Lung (tissue), 12 donors: Measurements from ENCODE around the gene CLIC1. TPM values are rescaled to one million over a fixed set of nuclear protein-coding genes. Genes with fewer than 3 reads are reported as not detected.

Source experiments
- ATAC-seq: fragments of 200-7000 bp; cut with Tn5 transposase; one replicate; pipeline ENCODE4 v1.9.1; 2020; ENCODE audit warnings: moderate number of reproducible peaks; ENCODE audit not compliant: insufficient read depth, low FRiP score
- DNase-seq, 3 donors: peaks; one replicate each; pipeline ENCODE4 v3.0.0-alpha.2; 2013 to 2017
- H3K27ac ChIP-seq, 2 donors: one replicate each; pipeline ENCODE4 v1.5.1; 2013; ENCODE audit warnings: mild to moderate bottlenecking in 2 of 2, moderate library complexity in 2 of 2, control low read depth in 1 of 2, inconsistent platforms in 1 of 2, low read depth in 1 of 2, low read length in 1 of 2
- H3K27me3 ChIP-seq, 3 donors: one replicate each; pipeline ENCODE4 v1.5.1; 2013; ENCODE audit warnings: low read length in 2 of 3; ENCODE audit not compliant: control insufficient read depth in 3 of 3, insufficient read depth in 3 of 3
- H3K36me3 ChIP-seq, 4 donors: one replicate each; pipeline ENCODE4 v1.5.1; 2013; ENCODE audit warnings: low read length in 4 of 4, mild to moderate bottlenecking in 1 of 4, moderate library complexity in 1 of 4; ENCODE audit not compliant: control insufficient read depth in 4 of 4, insufficient read depth in 4 of 4
- H3K4me1 ChIP-seq, 5 donors: one replicate each; pipeline ENCODE4 v1.5.1; 2013; ENCODE audit warnings: low read length in 5 of 5, mild to moderate bottlenecking in 2 of 5, moderate library complexity in 1 of 5; ENCODE audit not compliant: control insufficient read depth in 5 of 5, insufficient read depth in 5 of 5
- H3K4me3 ChIP-seq: one replicate; pipeline ENCODE4 v1.5.1; 2013; ENCODE audit warnings: mild to moderate bottlenecking, control low read depth, moderate library complexity
- H3K9ac ChIP-seq, 2 donors: one replicate each; pipeline ENCODE4 v1.5.1; 2013; ENCODE audit warnings: low read length in 2 of 2, control low read depth in 1 of 2; ENCODE audit not compliant: insufficient read depth in 1 of 2
- H3K9me3 ChIP-seq, 4 donors: one replicate each; pipeline ENCODE4 v1.5.1; 2013; ENCODE audit warnings: low read length in 3 of 4, mild to moderate bottlenecking in 1 of 4, moderate library complexity in 1 of 4; ENCODE audit not compliant: control insufficient read depth in 4 of 4, insufficient read depth in 3 of 4
- CTCF ChIP-seq: IDR thresholded peaks from 2 replicates; pipeline ENCODE4 v1.5.1; 2012; ENCODE audit warnings: mild to moderate bottlenecking; ENCODE audit errors: control extremely low read depth, extremely low read depth
- WGBS, 2 donors: extraction: QIAGEN DNeasy Blood & Tissue Kit; methylation state at CpG; one replicate each; pipeline ENCODE4 v1.1.7; 2013; 5-methylcytosine and 5-hydroxymethylcytosine counted together
- polyA plus RNA-seq, 2 donors: library from polyadenylated mRNA; stranded (reverse); fragments of 200-250 nt; gene quantifications; one replicate each; pipeline ENCODE4 v1.2.1, GENCODE V29; 2013
- total RNA-seq, 2 donors: library from RNA; depleted of rRNA in 1 of 2; stranded (reverse); fragments of >200 nt in 1 of 2; gene quantifications; one replicate each; pipeline ENCODE4 v1.2.1, GENCODE V29; 2014 to 2021
- donor health status: control.
- donor health status: control.
- donor health status: Bipolar disorder and iron deficiency.
- donor health status: healthy.
- donor health status: DM: yes; HTN: yes; CAD: no.

Gene CLIC1
- total and polyA plus RNA-seq, 4 donors = 231 to 763 (median 378) TPM

GRCh38 chr6:31715022-31715958 is 21.0 kb downstream of the CLIC1 start, which contains the start of gene LY6G6D:
Gene LY6G6D (plus strand): TSS chr6:31715348. CDS start chr6:31715356, 8 bp downstream.
- Histone ChIP-seq H3K36me3 (no peaks in the 10 kb centered on the region), H3K9ac (no peak within 1 kb of the TSS), H3K27ac (no peak within 1 kb of the TSS), H3K4me3 (no peak within 1 kb of the TSS), H3K27me3 (no peaks in the 10 kb centered on the region), H3K4me1 (peaks cover 0 to 29% (median 8%) of the 10 kb centered on the region in 5 donors), H3K9me3 (no peaks in the 10 kb centered on the region)
- WGBS, 2 donors = 80 to 83% methylated on average over 16 of the region's 16 CpGs
- TF ChIP-seq CTCF = no peak
- ATAC-seq (no peak), DNase-seq (peak in 2 of 3 donors; percentile 32 to 35)

- TF ChIP-seq CTCF = no peak
- H3K9ac ChIP-seq = no peak overlapping the region
- H3K27me3 ChIP-seq = no peaks in the 10 kb centered on the region
- WGBS, 2 donors = 55 to 64% methylated on average over 5 of the region's 5 CpGs
- H3K36me3 ChIP-seq = no peaks in the 10 kb centered on the region
- DNase-seq (peak in 1 of 3 donors; percentile 25), ATAC-seq (no peak)
- no peak overlapping the region for H3K27ac ChIP-seq
- H3K4me3 ChIP-seq = no peak overlapping the region
- peaks cover 0 to 29% (median 8%) of the 10 kb centered on the region in 5 donors for H3K4me1 ChIP-seq
- H3K9me3 ChIP-seq = no peaks in the 10 kb centered on the region
Measured at GRCh38 chr6:31713991-31714684, 22.2 kb downstream of the CLIC1 start.

GRCh38 chr6:31713465-31713864 is 22.9 kb downstream of the CLIC1 start:
- H3K9me3 ChIP-seq = no peaks in the 10 kb centered on the region
- no peak for DNase-seq
- no peak overlapping the region for H3K27ac ChIP-seq
- peaks cover 0 to 22% (median 8%) of the 10 kb centered on the region in 5 donors for H3K4me1 ChIP-seq
- no peak overlapping the region for H3K4me3 ChIP-seq
- 79 to 83% methylated on average over 4 of the region's 4 CpGs for WGBS, 2 donors
- no peaks in the 10 kb centered on the region for H3K27me3 ChIP-seq
- H3K9ac ChIP-seq = no peak overlapping the region
- H3K36me3 ChIP-seq = no peaks in the 10 kb centered on the region
- no peak for TF ChIP-seq CTCF
- ATAC-seq = no peak
